GM18498 (cell line): ENCODE data around the gene APCDD1L.
"Not testable (repeated sequence)": the region's sequence is repeated elsewhere in the genome, so short reads cannot be mapped to it uniquely, and the experiment has no call there.

Experiments
- ATAC-seq: cut with Tn5 transposase; IDR thresholded peaks from one replicate; pipeline ENCODE4 v1.9.1; 2021; ENCODE audit warnings: mild to moderate bottlenecking, moderate library complexity; ENCODE audit not compliant: unreplicated experiment

Gene APCDD1L

GRCh38 chr20:58518387-58518786 lies 3.2 kb upstream of the APCDD1L start:
- no peak for ATAC-seq

GRCh38 chr20:58514321-58515232 lies 622 bp downstream of the APCDD1L start:
- ATAC-seq, result no peak

GRCh38 chr20:58513580-58514285 lies 1.5 kb downstream of the APCDD1L start:
- ATAC-seq, result no peak

- no peak for ATAC-seq
Measured at GRCh38 chr20:58512808-58513552, 2.2 kb downstream of the APCDD1L start.

GRCh38 chr20:58511861-58512260 lies 3.3 kb downstream of the APCDD1L start:
- ATAC-seq, result no peak

GRCh38 chr20:58511364-58511763 lies 3.8 kb downstream of the APCDD1L start:
- ATAC-seq, result no peak

GRCh38 chr20:58510921-58511320 lies 4.3 kb downstream of the APCDD1L start:
- ATAC-seq, result no peak

- ATAC-seq, result no peak
Measured at GRCh38 chr20:58508762-58509395, 6.3 kb downstream of the APCDD1L start.

GRCh38 chr20:58506999-58507398 lies 8.2 kb downstream of the APCDD1L start:
- not testable (repeated sequence) for ATAC-seq

- no peak for ATAC-seq
Measured at GRCh38 chr20:58504566-58504965, 10.6 kb downstream of the APCDD1L start.

- ATAC-seq, result no peak
Measured at GRCh38 chr20:58503668-58504067, 11.5 kb downstream of the APCDD1L start.

GRCh38 chr20:58500256-58500655 lies 14.9 kb downstream of the APCDD1L start:
- ATAC-seq, result no peak

GRCh38 chr20:58498470-58499068 lies 16.6 kb downstream of the APCDD1L start:
- no peak for ATAC-seq

GRCh38 chr20:58497724-58498469 lies 17.3 kb downstream of the APCDD1L start:
- ATAC-seq, result no peak

GRCh38 chr20:58497076-58497641 lies 18.0 kb downstream of the APCDD1L start:
- no peak for ATAC-seq

GRCh38 chr20:58496429-58496769 lies 18.8 kb downstream of the APCDD1L start:
- no peak for ATAC-seq

GRCh38 chr20:58495623-58496428 lies 19.4 kb downstream of the APCDD1L start:
- ATAC-seq, result no peak

- no peak for ATAC-seq
Measured at GRCh38 chr20:58494923-58495622, 20.1 kb downstream of the APCDD1L start.
